HG03575 (cell line): Measurements from ENCODE around the gene UBAC1.

Experiments
- ATAC-seq: cut with Tn5 transposase; IDR thresholded peaks from one replicate; pipeline ENCODE4 v1.9.1; 2021; ENCODE audit not compliant: unreplicated experiment, insufficient number of reproducible peaks, low FRiP score; ENCODE audit errors: extremely low read depth

Gene UBAC1

GRCh38 chr9:135961277-135961715 lies at the start of gene UBAC1:
Gene UBAC1 (minus strand): TSS chr9:135961373. CDS start chr9:135961162, 211 bp downstream.
- no peak for ATAC-seq

GRCh38 chr9:136010615-136011361 lies 49.6 kb upstream of the UBAC1 start:
- no peak for ATAC-seq

- no peak for ATAC-seq
Measured at GRCh38 chr9:136010176-136010575, 49.0 kb upstream of the UBAC1 start.

GRCh38 chr9:136009516-136009915 lies 48.3 kb upstream of the UBAC1 start:
- ATAC-seq = no peak

GRCh38 chr9:136008693-136008997 lies 47.5 kb upstream of the UBAC1 start:
- no peak for ATAC-seq

- ATAC-seq = no peak
Measured at GRCh38 chr9:136007934-136008692, 46.9 kb upstream of the UBAC1 start.

- no peak for ATAC-seq
Measured at GRCh38 chr9:136007276-136007933, 46.2 kb upstream of the UBAC1 start.

- no peak for ATAC-seq
Measured at GRCh38 chr9:136006169-136006568, 45.0 kb upstream of the UBAC1 start.

- ATAC-seq = no peak
Measured at GRCh38 chr9:136004712-136005111, 43.5 kb upstream of the UBAC1 start.

- ATAC-seq = no peak
Measured at GRCh38 chr9:136004219-136004618, 43.0 kb upstream of the UBAC1 start.

- no peak for ATAC-seq
Measured at GRCh38 chr9:136003411-136004218, 42.4 kb upstream of the UBAC1 start.

GRCh38 chr9:136002881-136003280 lies 41.7 kb upstream of the UBAC1 start:
- no peak for ATAC-seq

- no peak for ATAC-seq
Measured at GRCh38 chr9:136002215-136002614, 41.0 kb upstream of the UBAC1 start.

GRCh38 chr9:136001231-136001630 lies 40.1 kb upstream of the UBAC1 start:
- no peak for ATAC-seq

- no peak for ATAC-seq
Measured at GRCh38 chr9:135998410-135999071, 37.4 kb upstream of the UBAC1 start.

GRCh38 chr9:135998016-135998380 lies 36.8 kb upstream of the UBAC1 start:
- no peak for ATAC-seq

GRCh38 chr9:135997090-135998015 lies 36.2 kb upstream of the UBAC1 start:
- no peak for ATAC-seq

- ATAC-seq = no peak
Measured at GRCh38 chr9:135995816-135996215, 34.6 kb upstream of the UBAC1 start.
